GM12892 (cell line): ENCODE measurements around the gene MSL3.

Experiments used
- DNase-seq: peaks from one replicate; pipeline ENCODE4 v3.0.0; 2011; ENCODE audit not compliant: insufficient read length
- FAIRE-seq: peaks from 2 replicates; lab custom pipeline; 2011; peaks lifted over from hg19 to GRCh38; lab: Jason Lieb, UNC
- POLR2A ChIP-seq: IDR thresholded peaks from 2 replicates; pipeline ENCODE4 v1.6.1; 2011; ENCODE audit warnings: low read depth, low read length, control low read depth
- POLR2AphosphoS5 ChIP-seq: IDR thresholded peaks from 2 replicates; pipeline ENCODE4 v1.6.1; 2011; ENCODE audit warnings: low read depth, low read length, control low read depth
- TAF1 ChIP-seq: IDR thresholded peaks from 2 replicates; pipeline ENCODE4 v1.6.1; 2011; ENCODE audit warnings: low read depth, mild to moderate bottlenecking, control low read depth, low read length, borderline replicate concordance

Gene MSL3

GRCh38 chrX:11791090-11791489 is 33.1 kb downstream of the MSL3 start:
- TF ChIP-seq POLR2A: no peak
- TF ChIP-seq POLR2AphosphoS5: no peak
- DNase-seq: no peak
- FAIRE-seq: peak; percentile 88

DNA sequence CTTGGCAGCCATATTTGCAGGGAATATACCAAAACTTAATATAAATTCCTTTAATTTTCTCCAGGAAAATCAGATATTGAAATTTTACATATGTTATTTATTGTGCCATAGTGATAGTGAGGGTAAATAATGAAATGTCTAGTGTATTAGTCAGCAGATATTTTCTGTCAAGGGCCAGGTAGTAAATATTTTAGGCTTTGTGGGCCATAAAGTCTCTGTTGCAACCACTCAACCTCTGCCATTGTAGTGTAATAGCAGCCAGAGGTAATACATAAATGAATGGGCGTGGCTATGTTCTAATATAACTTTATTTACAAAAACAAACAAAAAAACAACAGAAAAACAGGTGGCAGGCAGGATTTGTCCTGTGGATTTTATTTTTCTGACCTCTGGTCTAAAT is 33.5 kb downstream of the MSL3 start:
- DNase-seq (no peak), FAIRE-seq (peak; percentile 17)
- TF ChIP-seq POLR2A (no peak), TAF1 (no peak), POLR2AphosphoS5 (no peak)

- FAIRE-seq: peak; percentile 98
- TF ChIP-seq POLR2A (no peak), TAF1 (no peak), POLR2AphosphoS5 (no peak)
- no peak for DNase-seq
Observed at GRCh38 chrX:11792461-11793421, 34.7 kb downstream of the MSL3 start.

DNA sequence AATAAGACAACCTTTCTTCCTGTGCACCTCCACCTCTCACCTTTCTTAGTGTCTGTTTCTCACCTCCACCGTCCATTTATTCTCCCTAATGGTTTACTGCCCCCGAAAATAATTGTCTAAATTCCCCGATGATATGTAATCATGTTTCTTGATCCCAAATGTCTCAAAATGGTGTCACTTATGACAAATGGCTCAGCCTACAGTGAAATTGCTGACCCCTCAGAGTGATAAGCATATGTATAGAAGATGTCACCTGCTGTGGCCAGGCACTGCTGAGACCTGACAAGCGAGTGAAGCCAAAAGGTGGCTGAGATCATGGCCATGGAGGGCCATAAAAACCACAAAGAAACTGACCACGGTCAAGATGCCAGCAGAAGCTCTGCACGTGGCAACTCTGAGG is 35.7 kb downstream of the MSL3 start:
- TF ChIP-seq TAF1 (no peak), POLR2A (no peak), POLR2AphosphoS5 (no peak)
- no peak for FAIRE-seq
- no peak for DNase-seq

DNA sequence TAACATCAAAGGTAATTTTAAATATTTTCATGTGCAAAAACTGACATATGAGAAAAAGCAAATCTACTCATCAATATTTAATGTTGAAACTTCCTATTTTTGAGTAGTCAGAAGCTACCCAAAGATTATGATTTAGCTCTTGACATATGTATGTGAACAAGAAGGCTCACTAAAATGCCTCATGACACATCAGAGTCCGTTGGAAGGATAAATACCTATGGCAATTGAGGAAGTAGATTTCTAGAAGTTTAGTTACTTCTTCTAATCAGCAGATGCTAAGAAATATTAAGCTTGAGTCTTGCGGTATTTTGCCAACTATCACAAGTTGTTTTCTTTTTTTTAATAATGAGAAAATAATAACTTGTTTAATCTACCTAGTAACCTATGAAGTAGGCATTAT is 55.3 kb downstream of the MSL3 start:
- no peak for DNase-seq
- FAIRE-seq: no peak
- TF ChIP-seq POLR2AphosphoS5 (no peak), POLR2A (no peak), TAF1 (no peak)
